ENCODE measurements around the gene CHST15.

CHST15 gene

GRCh38 chr10:124083047-124083739 lies 10.2 kb downstream of the CHST15 start:
- DNase-seq, result peak in 1 of 51 donors; percentile 31

GRCh38 chr10:124082555-124082954 lies 10.8 kb downstream of the CHST15 start:
- DNase-seq, result no peak

- DNase-seq, result no peak
Measured at GRCh38 chr10:124081547-124082140, 11.8 kb downstream of the CHST15 start.

GRCh38 chr10:124079864-124080263 lies 13.5 kb downstream of the CHST15 start:
- DNase-seq, result no peak

GRCh38 chr10:124078714-124079113 lies 14.7 kb downstream of the CHST15 start:
- DNase-seq, result no peak

GRCh38 chr10:124078028-124078427 lies 15.4 kb downstream of the CHST15 start:
- no peak for DNase-seq

- no peak for DNase-seq
Measured at GRCh38 chr10:124077208-124077993, 16.0 kb downstream of the CHST15 start.

- no peak for DNase-seq
Measured at GRCh38 chr10:124076148-124076733, 17.2 kb downstream of the CHST15 start.

- peak in 25 of 51 donors; percentile 16 to 68 (median 52) for DNase-seq
Measured at GRCh38 chr10:124075231-124075955, 18.0 kb downstream of the CHST15 start.

- DNase-seq, result peak in 6 of 51 donors; percentile 9 to 48 (median 32)
Measured at GRCh38 chr10:124074501-124075109, 18.8 kb downstream of the CHST15 start.

- DNase-seq, result no peak
Measured at GRCh38 chr10:124073978-124074377, 19.4 kb downstream of the CHST15 start.

GRCh38 chr10:124072541-124072940 lies 20.9 kb downstream of the CHST15 start:
- no peak for DNase-seq

- DNase-seq, result no peak
Measured at GRCh38 chr10:124072106-124072505, 21.3 kb downstream of the CHST15 start.

- no peak for DNase-seq
Measured at GRCh38 chr10:124071141-124071540, 22.3 kb downstream of the CHST15 start.

- no peak for DNase-seq
Measured at GRCh38 chr10:124070666-124071065, 22.7 kb downstream of the CHST15 start.

GRCh38 chr10:124069341-124070264 lies 23.8 kb downstream of the CHST15 start:
- DNase-seq, result no peak

GRCh38 chr10:124068929-124069328 lies 24.5 kb downstream of the CHST15 start:
- DNase-seq, result no peak

GRCh38 chr10:124067825-124068400 lies 25.5 kb downstream of the CHST15 start:
- DNase-seq, result no peak
